ENCODE results near the gene TPM1. TPM values are rescaled to one million over a fixed set of nuclear protein-coding genes. Genes with fewer than 3 reads are reported as not detected.

The TPM1 gene
- total and polyA plus RNA-seq, 3 donors from 2014 or later = 126 to 135 (median 126) TPM

DNA sequence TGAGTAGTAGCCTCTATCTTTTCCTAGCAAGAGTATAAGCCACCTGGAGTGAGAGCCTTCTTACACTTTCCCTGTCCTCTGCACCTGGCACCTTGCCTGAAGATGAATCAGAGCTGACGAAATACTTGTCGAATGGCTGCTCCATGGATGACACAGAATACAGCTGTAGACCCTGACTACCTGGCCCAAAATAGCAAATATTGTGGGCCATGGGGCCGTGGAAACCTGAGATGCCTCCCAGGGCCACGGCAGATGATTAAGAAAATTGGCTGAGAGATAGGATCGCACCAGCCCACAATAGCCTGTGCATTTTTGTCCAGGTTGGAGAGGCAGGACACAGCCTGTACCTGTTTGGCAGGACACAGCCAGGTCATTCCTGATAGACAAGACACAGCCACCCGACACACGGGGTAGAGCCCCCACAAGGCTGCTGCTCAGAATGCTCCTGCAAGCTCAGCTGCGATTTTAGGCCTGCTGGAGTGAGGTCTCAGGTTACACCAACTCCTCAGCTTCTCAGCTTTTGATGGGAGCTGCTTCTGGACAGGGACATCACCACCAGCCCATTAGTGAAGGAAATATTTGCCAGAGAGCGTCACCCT lies 22.9 kb upstream of the TPM1 start:
- Histone ChIP-seq H3K9me3 (no peaks in the 10 kb centered on the region), H3K27ac (no peak overlapping the region), H3K36me3 (ENCODE audit: low read depth, missing control alignments) (no peaks in the 10 kb centered on the region), H3K27me3 (no peaks in the 10 kb centered on the region), H3K4me1 (no peaks in the 10 kb centered on the region), H3K4me3 (no peak overlapping the region)
- intact Hi-C loops (cut with DNase I; ENCODE audit: low total_unique reads) = no loop called here
- TF ChIP-seq, protein P1, sequence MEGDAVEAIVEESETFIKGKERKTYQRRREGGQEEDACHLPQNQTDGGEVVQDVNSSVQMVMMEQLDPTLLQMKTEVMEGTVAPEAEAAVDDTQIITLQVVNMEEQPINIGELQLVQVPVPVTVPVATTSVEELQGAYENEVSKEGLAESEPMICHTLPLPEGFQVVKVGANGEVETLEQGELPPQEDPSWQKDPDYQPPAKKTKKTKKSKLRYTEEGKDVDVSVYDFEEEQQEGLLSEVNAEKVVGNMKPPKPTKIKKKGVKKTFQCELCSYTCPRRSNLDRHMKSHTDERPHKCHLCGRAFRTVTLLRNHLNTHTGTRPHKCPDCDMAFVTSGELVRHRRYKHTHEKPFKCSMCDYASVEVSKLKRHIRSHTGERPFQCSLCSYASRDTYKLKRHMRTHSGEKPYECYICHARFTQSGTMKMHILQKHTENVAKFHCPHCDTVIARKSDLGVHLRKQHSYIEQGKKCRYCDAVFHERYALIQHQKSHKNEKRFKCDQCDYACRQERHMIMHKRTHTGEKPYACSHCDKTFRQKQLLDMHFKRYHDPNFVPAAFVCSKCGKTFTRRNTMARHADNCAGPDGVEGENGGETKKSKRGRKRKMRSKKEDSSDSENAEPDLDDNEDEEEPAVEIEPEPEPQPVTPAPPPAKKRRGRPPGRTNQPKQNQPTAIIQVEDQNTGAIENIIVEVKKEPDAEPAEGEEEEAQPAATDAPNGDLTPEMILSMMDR (IDR thresholded peaks at IDR 0.05) = no peak
- TF ChIP-seq POLR2A (IDR thresholded peaks at IDR 0.05) = no peak
- no peak for DNase-seq
- WGBS, 2 donors = 78 to 82% methylated on average over 9 of the region's 9 CpGs

DNA sequence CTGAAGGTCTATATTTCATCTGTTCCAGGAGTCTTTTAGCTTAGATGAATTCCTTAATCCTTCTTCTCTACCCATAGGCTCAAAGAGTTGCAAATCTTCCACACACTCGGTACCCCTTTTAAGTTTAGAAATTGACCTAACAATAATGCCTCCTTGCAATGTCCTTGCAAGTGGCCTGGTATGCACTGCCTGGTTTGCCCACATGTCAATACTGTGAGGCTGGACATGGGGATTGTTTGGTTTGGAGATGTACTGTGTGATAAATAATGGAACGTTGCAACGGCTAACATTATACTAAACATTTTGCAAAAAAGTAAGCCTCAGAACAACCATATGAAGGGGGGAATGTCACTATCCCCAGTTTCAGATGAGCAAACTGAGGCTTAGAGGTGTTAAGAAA lies 22.4 kb upstream of the TPM1 start:
- no peak overlapping the region for H3K27ac ChIP-seq
- TF ChIP-seq POLR2A (IDR thresholded peaks at IDR 0.05) = no peak
- TF ChIP-seq, protein P1 (IDR thresholded peaks at IDR 0.05) = no peak
- H3K27me3 ChIP-seq = no peaks in the 10 kb centered on the region
- intact Hi-C loops (cut with DNase I; ENCODE audit: low total_unique reads) = no loop called here
- 67 to 91% methylated on average over 3 of the region's 3 CpGs for WGBS, 2 donors
- H3K36me3 ChIP-seq (ENCODE audit: low read depth, missing control alignments) = no peaks in the 10 kb centered on the region
- no peak overlapping the region for H3K4me3 ChIP-seq
- DNase-seq = no peak
- H3K4me1 ChIP-seq = no peaks in the 10 kb centered on the region
- H3K9me3 ChIP-seq = no peaks in the 10 kb centered on the region

DNA sequence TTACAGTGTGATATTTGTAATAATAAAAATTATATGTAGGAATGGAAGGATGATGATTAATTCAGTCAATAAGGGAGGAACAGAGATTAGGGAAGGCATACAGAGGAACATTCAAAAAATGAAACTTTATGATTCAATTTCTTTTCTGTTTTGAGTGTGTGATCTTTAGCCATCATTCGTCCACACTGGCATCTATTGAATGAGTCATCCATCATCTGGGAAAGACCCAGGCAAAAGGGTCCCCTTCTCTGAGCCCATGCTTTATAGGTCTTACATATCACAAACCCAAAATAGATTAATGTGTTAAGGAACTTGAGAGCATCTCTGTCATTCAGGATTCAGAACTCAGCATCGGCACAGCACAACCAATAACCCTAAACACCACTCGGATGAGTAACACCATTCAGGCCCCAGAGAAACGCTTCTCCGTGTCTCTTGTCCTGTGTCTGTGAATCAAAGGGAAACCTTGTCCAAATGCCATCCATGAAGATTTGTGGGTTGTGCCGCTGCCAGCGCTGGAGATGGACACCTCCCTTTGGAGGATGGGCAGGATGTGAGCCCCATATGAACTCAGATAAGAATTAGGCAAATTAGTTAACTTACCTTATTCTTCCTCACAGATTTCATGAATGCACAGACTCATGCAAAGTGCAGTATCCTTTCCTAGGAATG lies 21.7 kb upstream of the TPM1 start:
- intact Hi-C loops (cut with DNase I; ENCODE audit: low total_unique reads) = no loop called here
- Histone ChIP-seq H3K4me1 (no peaks in the 10 kb centered on the region), H3K36me3 (ENCODE audit: low read depth, missing control alignments) (no peaks in the 10 kb centered on the region), H3K27ac (no peak overlapping the region), H3K4me3 (no peak overlapping the region), H3K27me3 (no peaks in the 10 kb centered on the region), H3K9me3 (no peaks in the 10 kb centered on the region)
- DNase-seq = no peak
- TF ChIP-seq POLR2A (IDR thresholded peaks at IDR 0.05) = no peak
- TF ChIP-seq, protein P1 (IDR thresholded peaks at IDR 0.05) = no peak
- 61 to 80% methylated on average over 7 of the region's 7 CpGs for WGBS, 2 donors

DNA sequence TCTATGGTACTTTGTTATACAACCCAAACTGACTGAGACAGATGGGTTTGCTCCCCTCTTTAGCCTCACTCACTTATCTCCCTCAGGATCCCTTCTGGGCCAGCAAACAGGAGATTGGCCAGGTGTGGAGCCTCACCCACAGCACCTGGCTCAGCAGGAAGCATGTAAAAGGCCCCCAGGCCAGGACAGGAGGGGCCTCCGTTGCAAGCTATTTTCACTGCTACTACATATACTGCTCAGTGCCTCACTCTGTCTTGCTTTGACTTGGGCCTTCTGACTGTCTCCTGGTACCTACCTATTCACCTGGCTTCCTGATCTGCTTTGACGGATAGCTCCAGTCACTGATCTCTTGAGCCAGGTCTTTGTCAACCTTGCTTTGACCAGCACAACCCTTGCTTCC lies 20.4 kb upstream of the TPM1 start:
- no peaks in the 10 kb centered on the region for H3K4me1 ChIP-seq

More for the DNA sequence above, 20.4 kb upstream of the TPM1 start:
- TF ChIP-seq, protein P1 (IDR thresholded peaks at IDR 0.05) = no peak
- no peak for TF ChIP-seq POLR2A (IDR thresholded peaks at IDR 0.05)
- Histone ChIP-seq H3K4me3 (no peak overlapping the region), H3K36me3 (ENCODE audit: low read depth, missing control alignments) (no peaks in the 10 kb centered on the region), H3K9me3 (no peaks in the 10 kb centered on the region), H3K27me3 (no peaks in the 10 kb centered on the region), H3K27ac (no peak overlapping the region)
- no peak for DNase-seq
- WGBS, 2 donors = 96 to 97% methylated on average over 2 of the region's 2 CpGs
- intact Hi-C loops (cut with DNase I; ENCODE audit: low total_unique reads) = no loop called here
